Sigmoid colon (tissue), 7 donors: Measurements from ENCODE around the gene NXPH2. TPM values are rescaled to one million over a fixed set of nuclear protein-coding genes. Genes with fewer than 3 reads are reported as not detected.

Experiments
- DNase-seq: peaks from one replicate; pipeline ENCODE4 v3.0.0-alpha.2; 2019
- H3K27ac ChIP-seq, 4 donors: fragments of 200-600 bp; sonication (generic); one replicate each; pipeline ENCODE4 v1.5.1; 2016 to 2019; ENCODE audit warnings: mild to moderate bottlenecking in 1 of 4
- H3K27me3 ChIP-seq, 3 donors: fragments of 200-600 bp; sonication (generic); one replicate each; pipeline ENCODE4 v1.5.1; 2019; ENCODE audit warnings: mild to moderate bottlenecking in 1 of 3
- H3K36me3 ChIP-seq, 4 donors: fragments of 200-600 bp; sonication (generic); one replicate each; pipeline ENCODE4 v1.5.1; 2016 to 2019
- H3K4me1 ChIP-seq, 4 donors: fragments of 200-600 bp; sonication (generic); one replicate each; pipeline ENCODE4 v1.5.1; 2017 to 2019
- H3K4me3 ChIP-seq, 4 donors: fragments of 200-600 bp; sonication (generic); one replicate each; pipeline ENCODE4 v1.5.1; 2017 to 2019; ENCODE audit warnings: mild to moderate bottlenecking in 2 of 4, moderate library complexity in 1 of 4
- H3K9me3 ChIP-seq, 4 donors: fragments of 200-600 bp in 3 of 4; sonication (generic) in 3 of 4; one replicate each; pipeline versions ENCODE4 v1.5.1 to v1.6.1; 2013 to 2019
- CTCF ChIP-seq, 4 experiments: fragments of 450-650 bp in 3 of 4; fragments of 200-600 bp in 1 of 4; IDR thresholded peaks; one replicate each; pipeline ENCODE4 v1.5.1; 2016 to 2019; ENCODE audit warnings: antibody characterized with exemption in 4 of 4, mild to moderate bottlenecking in 3 of 4, moderate library complexity in 2 of 4
- EP300 ChIP-seq, 4 donors: sonication (generic); formaldehyde crosslinking; IDR thresholded peaks; one replicate each; pipeline ENCODE4 v1.6.1; 2017; ENCODE audit warnings: antibody characterized with exemption in 4 of 4
- POLR2A ChIP-seq, 2 donors: fragments of 450-650 bp; IDR thresholded peaks; one replicate each; pipeline ENCODE4 v1.6.1; 2016; ENCODE audit warnings: antibody characterized with exemption in 2 of 2, mild to moderate bottlenecking in 2 of 2, moderate library complexity in 2 of 2
- POLR2AphosphoS5 ChIP-seq, 4 donors: sonication (generic); formaldehyde crosslinking; IDR thresholded peaks; one replicate each; pipeline ENCODE4 v1.6.1; 2017; ENCODE audit warnings: antibody characterized with exemption in 4 of 4
- WGBS, 2 donors: extraction: QIAGEN DNeasy Blood & Tissue Kit; methylation state at CpG; one replicate each; pipeline ENCODE4 v1.1.7; 2013; 5-methylcytosine and 5-hydroxymethylcytosine counted together
- intact Hi-C: fragments of 100-400 bp; cut with DNase I; formaldehyde crosslinking; loops from one replicate; pipeline ENCODE4 v1.15.1; 2023
- polyA plus RNA-seq, 3 donors: library from polyadenylated mRNA; stranded (reverse); fragments of 200-250 nt; gene quantifications; one replicate each; pipeline ENCODE4 v1.2.3, GENCODE V29; 2013
- total RNA-seq, 4 donors: library from RNA; depleted of rRNA; stranded (reverse); fragments of >200 nt; gene quantifications; one replicate each; pipeline ENCODE4 v1.1.0, GENCODE V29; 2016
- donor health status: healthy with polysubstance abuse.
- donor health status: Bipolar disorder and iron deficiency.
- donor health status: healthy.

Gene NXPH2
- total and polyA plus RNA-seq, 7 donors = 0.38 to 1.7 (median 1.1) TPM; not detected in 4

- TF ChIP-seq POLR2A (IDR thresholded peaks at IDR 0.05) (no peak), POLR2AphosphoS5 (IDR thresholded peaks at IDR 0.05) (no peak), CTCF (IDR thresholded peaks at IDR 0.05) (no peak), EP300 (IDR thresholded peaks at IDR 0.05) (no peak)
- Histone ChIP-seq H3K4me3 (no peak overlapping the region), H3K27ac (no peak overlapping the region), H3K9me3 (peaks cover 0 to 4% (median 0%) of the 10 kb centered on the region in 4 donors), H3K27me3 (no peaks in the 10 kb centered on the region), H3K4me1 (no peaks in the 10 kb centered on the region), H3K36me3 (no peaks in the 10 kb centered on the region)
- no peak for DNase-seq
- WGBS, 2 donors = 96 to 98% methylated on average over 1 of the region's 1 CpG
- intact Hi-C loops = no loop called here
Observed at GRCh38 chr2:138633049-138633448, 147.1 kb downstream of the NXPH2 start.

GRCh38 chr2:138632066-138632620 is 148.0 kb downstream of the NXPH2 start:
- Histone ChIP-seq H3K27me3 (no peaks in the 10 kb centered on the region), H3K9me3 (peaks cover 0 to 4% (median 0%) of the 10 kb centered on the region in 4 donors), H3K36me3 (no peaks in the 10 kb centered on the region), H3K4me3 (no peak overlapping the region), H3K4me1 (no peaks in the 10 kb centered on the region), H3K27ac (no peak overlapping the region)
- 60 to 83% methylated on average over 2 of the region's 2 CpGs for WGBS, 2 donors
- TF ChIP-seq EP300 (IDR thresholded peaks at IDR 0.05) (no peak), CTCF (IDR thresholded peaks at IDR 0.05) (no peak), POLR2A (IDR thresholded peaks at IDR 0.05) (no peak)
- DNase-seq = no peak
- intact Hi-C loops = no loop called here

GRCh38 chr2:138630164-138630563 is 150.0 kb downstream of the NXPH2 start:
- 91 to 93% methylated on average over 2 of the region's 2 CpGs for WGBS, 2 donors
- no peaks in the 10 kb centered on the region for H3K36me3 ChIP-seq
- intact Hi-C loops = no loop called here
- no peaks in the 10 kb centered on the region for H3K27me3 ChIP-seq
- H3K9me3 ChIP-seq = peaks cover 0 to 4% (median 0%) of the 10 kb centered on the region in 4 donors
- DNase-seq = no peak
- TF ChIP-seq POLR2A (IDR thresholded peaks at IDR 0.05) (no peak), CTCF (IDR thresholded peaks at IDR 0.05) (no peak), POLR2AphosphoS5 (IDR thresholded peaks at IDR 0.05) (no peak), EP300 (IDR thresholded peaks at IDR 0.05) (no peak)
- H3K4me3 ChIP-seq = no peak overlapping the region
- no peaks in the 10 kb centered on the region for H3K4me1 ChIP-seq
- no peak overlapping the region for H3K27ac ChIP-seq

- H3K27me3 ChIP-seq = no peaks in the 10 kb centered on the region
- no peaks in the 10 kb centered on the region for H3K36me3 ChIP-seq
- DNase-seq = no peak
- no peak overlapping the region for H3K27ac ChIP-seq
- intact Hi-C loops = no loop called here
- WGBS, 2 donors = 93 to 96% methylated on average over 1 of the region's 1 CpG
- no peak overlapping the region for H3K4me3 ChIP-seq
- no peaks in the 10 kb centered on the region for H3K9me3 ChIP-seq
- no peak for TF ChIP-seq EP300 (IDR thresholded peaks at IDR 0.05)
- TF ChIP-seq POLR2A (IDR thresholded peaks at IDR 0.05) = no peak
- no peak for TF ChIP-seq CTCF (IDR thresholded peaks at IDR 0.05)
- no peak for TF ChIP-seq POLR2AphosphoS5 (IDR thresholded peaks at IDR 0.05)
- no peaks in the 10 kb centered on the region for H3K4me1 ChIP-seq
Observed at GRCh38 chr2:138626148-138626547, 154.0 kb downstream of the NXPH2 start.

- intact Hi-C loops = no loop called here
- no peak for DNase-seq
Observed at GRCh38 chr2:138622613-138623012, 157.6 kb downstream of the NXPH2 start.

More at GRCh38 chr2:138622613-138623012, 157.6 kb downstream of the NXPH2 start:
- TF ChIP-seq POLR2A (IDR thresholded peaks at IDR 0.05) = no peak
- no peak for TF ChIP-seq EP300 (IDR thresholded peaks at IDR 0.05)
- TF ChIP-seq CTCF (IDR thresholded peaks at IDR 0.05) = no peak
- TF ChIP-seq POLR2AphosphoS5 (IDR thresholded peaks at IDR 0.05) = no peak
- WGBS, 2 donors = 33 to 65% methylated on average over 3 of the region's 3 CpGs
- H3K36me3 ChIP-seq = no peaks in the 10 kb centered on the region
- no peaks in the 10 kb centered on the region for H3K4me1 ChIP-seq
- H3K27ac ChIP-seq = no peak overlapping the region
- no peaks in the 10 kb centered on the region for H3K27me3 ChIP-seq
- H3K9me3 ChIP-seq = no peaks in the 10 kb centered on the region
- no peak overlapping the region for H3K4me3 ChIP-seq
